SK-N-MC (cell line): ENCODE results near the gene WDR26.

Source experiments
- DNase-seq: peaks from one replicate; pipeline ENCODE4 v3.0.0-alpha.2; 2011; ENCODE audit warnings: low read depth, low spot score
- H3K27ac ChIP-seq: fragments of 200-600 bp; sonication (generic); 2 replicates; pipeline ENCODE4 v1.5.1; 2016; ENCODE audit warnings: mixed run types
- H3K36me3 ChIP-seq: fragments of 200-600 bp; sonication (generic); 2 replicates; pipeline ENCODE4 v1.6.1; 2017; ENCODE audit warnings: antibody characterized with exemption, low read length, mixed read lengths; ENCODE audit not compliant: insufficient read depth
- H3K4me3 ChIP-seq: fragments of 200-600 bp; sonication (generic); 2 replicates; pipeline ENCODE4 v1.5.1; 2016
- H3K9ac ChIP-seq: fragments of 200-600 bp; sonication (generic); 2 replicates; pipeline ENCODE4 v1.8.0; 2017; ENCODE audit warnings: mixed run types, mixed read lengths; ENCODE audit not compliant: insufficient read length
- H3K9me3 ChIP-seq: fragments of 200-600 bp; sonication (generic); 2 replicates; pipeline ENCODE4 v1.6.1; 2017; ENCODE audit warnings: low read depth, mild to moderate bottlenecking, antibody characterized with exemption, low read length, moderate library complexity, mixed read lengths
- EZH2 ChIP-seq: fragments of 200-600 bp; sonication (generic); IDR thresholded peaks from one replicate; pipeline ENCODE4 v1.6.1; 2017; ENCODE audit warnings: antibody characterized with exemption
- FOXP2 ChIP-seq: optimal IDR thresholded peaks from 2 replicates; pipeline ENCODE3; 2011; ENCODE audit warnings: mild to moderate bottlenecking, moderate library complexity; ENCODE audit not compliant: insufficient read depth; ENCODE audit errors: extremely low read length, control extremely low read depth
- POLR2AphosphoS5 ChIP-seq: IDR thresholded peaks from 2 replicates; pipeline ENCODE4 v1.6.1; 2012; ENCODE audit warnings: mild to moderate bottlenecking, low read depth, low read length, borderline replicate concordance

Gene WDR26

GRCh38 chr1:224377676-224378006, 57.0 kb downstream of the WDR26 start:
- H3K4me3 ChIP-seq, result no peak overlapping the region
- H3K27ac ChIP-seq, result peak overlapping the region; percentile 42
- no peak for DNase-seq
- H3K36me3 ChIP-seq, result peaks cover 69% of the 10 kb centered on the region
- H3K9me3 ChIP-seq, result no peaks in the 10 kb centered on the region
- no peak for TF ChIP-seq EZH2
- TF ChIP-seq POLR2AphosphoS5, result no peak
- TF ChIP-seq FOXP2, result no peak
- no peak overlapping the region for H3K9ac ChIP-seq

GRCh38 chr1:224375059-224375458, 59.5 kb downstream of the WDR26 start:
- H3K9me3 ChIP-seq, result no peaks in the 10 kb centered on the region
- no peak overlapping the region for H3K27ac ChIP-seq
- H3K36me3 ChIP-seq, result peaks cover 90% of the 10 kb centered on the region
- H3K4me3 ChIP-seq, result no peak overlapping the region
- no peak overlapping the region for H3K9ac ChIP-seq
- no peak for DNase-seq
- TF ChIP-seq EZH2 (no peak), FOXP2 (no peak)

GRCh38 chr1:224373008-224373590, 61.5 kb downstream of the WDR26 start:
- Histone ChIP-seq H3K9ac (no peak overlapping the region), H3K27ac (no peak overlapping the region), H3K4me3 (no peak overlapping the region), H3K36me3 (peaks cover 92% of the 10 kb centered on the region), H3K9me3 (no peaks in the 10 kb centered on the region)
- DNase-seq, result no peak
- TF ChIP-seq FOXP2 (no peak), EZH2 (no peak), POLR2AphosphoS5 (no peak)

- H3K27ac ChIP-seq, result no peak overlapping the region
- H3K36me3 ChIP-seq, result peaks cover 82% of the 10 kb centered on the region
These were observed 66.2 kb downstream of the WDR26 start for GRCh38 chr1:224368409-224368808.

GRCh38 chr1:224359207-224359606, 75.4 kb downstream of the WDR26 start:
- DNase-seq, result no peak
- Histone ChIP-seq H3K36me3 (peaks cover 26% of the 10 kb centered on the region), H3K9me3 (no peaks in the 10 kb centered on the region), H3K9ac (no peak overlapping the region), H3K27ac (no peak overlapping the region), H3K4me3 (peak overlapping the region; percentile 82)
- TF ChIP-seq FOXP2 (no peak), EZH2 (no peak), POLR2AphosphoS5 (no peak)

More at GRCh38 chr1:224368409-224368808, 66.2 kb downstream of the WDR26 start:
- no peak for TF ChIP-seq FOXP2
- no peak for TF ChIP-seq EZH2
- TF ChIP-seq POLR2AphosphoS5, result no peak
- H3K9me3 ChIP-seq, result no peaks in the 10 kb centered on the region
- H3K4me3 ChIP-seq, result no peak overlapping the region
- no peak for DNase-seq
- H3K9ac ChIP-seq, result no peak overlapping the region

GRCh38 chr1:224358237-224358636, 76.4 kb downstream of the WDR26 start:
- DNase-seq, result no peak
- Histone ChIP-seq H3K36me3 (peaks cover 17% of the 10 kb centered on the region), H3K9me3 (no peaks in the 10 kb centered on the region), H3K4me3 (peak overlapping the region; percentile 82), H3K9ac (peak overlapping the region; percentile 78), H3K27ac (no peak overlapping the region)
- TF ChIP-seq POLR2AphosphoS5, result no peak
- TF ChIP-seq EZH2, result no peak
- TF ChIP-seq FOXP2, result no peak

GRCh38 chr1:224357626-224358124, 76.9 kb downstream of the WDR26 start:
- H3K27ac ChIP-seq, result no peak overlapping the region
- no peak for DNase-seq
- H3K9me3 ChIP-seq, result no peaks in the 10 kb centered on the region
- peak overlapping the region; percentile 78 for H3K9ac ChIP-seq
- H3K36me3 ChIP-seq, result peaks cover 11% of the 10 kb centered on the region
- TF ChIP-seq FOXP2, result no peak
- no peak for TF ChIP-seq EZH2
- peak overlapping the region; percentile 82 for H3K4me3 ChIP-seq

GRCh38 chr1:224356685-224357625, 77.6 kb downstream of the WDR26 start, which contains the start of gene CNIH4:
Gene CNIH4 (plus strand): TSS chr1:224356879. CDS start chr1:224356925, 46 bp downstream.
- Histone ChIP-seq H3K27ac (no peak within 1 kb of the TSS), H3K36me3 (peaks cover 9% of the 10 kb centered on the region), H3K4me3 (peak within 1 kb of the TSS; percentile 82), H3K9me3 (no peaks in the 10 kb centered on the region), H3K9ac (peak within 1 kb of the TSS; percentile 78)
- TF ChIP-seq EZH2, result no peak
- peak; percentile 94 for TF ChIP-seq POLR2AphosphoS5
- DNase-seq, result peak; percentile 90
